HepG2 (cell line): ENCODE data around the gene GEMIN8.

Source experiments
- CTCF ChIP-seq: sonication (generic); formaldehyde crosslinking; IDR thresholded peaks from 2 replicates; pipeline ENCODE4 v1.5.0; 2020; ENCODE audit warnings: mild to moderate bottlenecking, missing genetic modification reagents, moderate library complexity
- MAFF ChIP-seq: IDR thresholded peaks from 2 replicates; pipeline ENCODE4 v1.6.1; 2011; ENCODE audit warnings: low read depth, low read length, improper control_type of control experiment
- MAX ChIP-seq: IDR thresholded peaks from 2 replicates; pipeline ENCODE4 v1.6.1; 2012; ENCODE audit warnings: inconsistent platforms
- RAD21 ChIP-seq: fragments of 450-650 bp; formaldehyde crosslinking; IDR thresholded peaks from 2 replicates; pipeline ENCODE4 v1.5.0; 2020; ENCODE audit warnings: mild to moderate bottlenecking
- SIN3A ChIP-seq: IDR thresholded peaks from 2 replicates; pipeline ENCODE4 v1.6.1; 2011; ENCODE audit warnings: low read depth, mild to moderate bottlenecking, control low read depth, low read length, borderline replicate concordance
- ZNF160 ChIP-seq: sonication (generic); formaldehyde crosslinking; IDR thresholded peaks from 2 replicates; pipeline ENCODE4 v1.8.0; 2022; ENCODE audit warnings: mild to moderate bottlenecking, inconsistent platforms, missing genetic modification reagents
- ZNF747 ChIP-seq: sonication (generic); formaldehyde crosslinking; IDR thresholded peaks from 2 replicates; pipeline ENCODE4 v1.8.1; 2023; ENCODE audit warnings: missing genetic modification reagents, mild to moderate bottlenecking, borderline replicate concordance

- TF ChIP-seq CTCF (CRISPR knock-in tag), result no peak
- no peak for TF ChIP-seq ZNF160 (CRISPR knock-in tag)
- no peak for TF ChIP-seq SIN3A
- TF ChIP-seq MAFF, result no peak
- TF ChIP-seq RAD21 (CRISPR knock-in tag), result no peak
- TF ChIP-seq MAX, result no peak
- TF ChIP-seq ZNF747 (CRISPR knock-in tag), result no peak
These were observed 460 bp upstream of the GEMIN8 start for GRCh38 chrX:14030174-14030530.
